OCI-M2 (cell line): ENCODE data around the gene NFASC.

Source experiments
- DNase-seq: peaks from one replicate; lab custom pipeline; 2025; ENCODE audit not compliant: unreplicated experiment; lab: John Stamatoyannopoulos, UW

Gene NFASC

GRCh38 chr1:204927673-204928641 is 57.3 kb downstream of the NFASC start:
- no peak for DNase-seq

- DNase-seq = no peak
Observed at GRCh38 chr1:204928671-204929486, 58.2 kb downstream of the NFASC start.

GRCh38 chr1:204929487-204930154 is 59.0 kb downstream of the NFASC start:
- no peak for DNase-seq

GRCh38 chr1:204930155-204930523 is 59.5 kb downstream of the NFASC start:
- DNase-seq = no peak

- no peak for DNase-seq
Observed at GRCh38 chr1:204931313-204931712, 60.7 kb downstream of the NFASC start.

- DNase-seq = no peak
Observed at GRCh38 chr1:204931768-204932572, 61.3 kb downstream of the NFASC start.

GRCh38 chr1:204932573-204932909 is 61.9 kb downstream of the NFASC start:
- no peak for DNase-seq

GRCh38 chr1:204935155-204935554 is 64.5 kb downstream of the NFASC start:
- DNase-seq = no peak

- no peak for DNase-seq
Observed at GRCh38 chr1:204936765-204937164, 66.1 kb downstream of the NFASC start.

GRCh38 chr1:204937901-204938300 is 67.2 kb downstream of the NFASC start:
- DNase-seq = no peak

GRCh38 chr1:204940591-204940990 is 69.9 kb downstream of the NFASC start:
- DNase-seq = no peak

GRCh38 chr1:204941421-204942338 is 71.0 kb downstream of the NFASC start:
- no peak for DNase-seq

GRCh38 chr1:204943495-204943894 is 72.8 kb downstream of the NFASC start:
- no peak for DNase-seq

GRCh38 chr1:204944662-204945061 is 74.0 kb downstream of the NFASC start:
- DNase-seq = no peak

GRCh38 chr1:204945565-204945977 is 74.9 kb downstream of the NFASC start:
- no peak for DNase-seq

- no peak for DNase-seq
Observed at GRCh38 chr1:204946640-204947039, 76.0 kb downstream of the NFASC start.

GRCh38 chr1:204947338-204947737 is 76.7 kb downstream of the NFASC start:
- DNase-seq = no peak

GRCh38 chr1:204947747-204948146 is 77.1 kb downstream of the NFASC start:
- DNase-seq = no peak

GRCh38 chr1:204950353-204951001 is 79.8 kb downstream of the NFASC start:
- DNase-seq = no peak
